ENCODE results near the gene LRCH1.

DNA sequence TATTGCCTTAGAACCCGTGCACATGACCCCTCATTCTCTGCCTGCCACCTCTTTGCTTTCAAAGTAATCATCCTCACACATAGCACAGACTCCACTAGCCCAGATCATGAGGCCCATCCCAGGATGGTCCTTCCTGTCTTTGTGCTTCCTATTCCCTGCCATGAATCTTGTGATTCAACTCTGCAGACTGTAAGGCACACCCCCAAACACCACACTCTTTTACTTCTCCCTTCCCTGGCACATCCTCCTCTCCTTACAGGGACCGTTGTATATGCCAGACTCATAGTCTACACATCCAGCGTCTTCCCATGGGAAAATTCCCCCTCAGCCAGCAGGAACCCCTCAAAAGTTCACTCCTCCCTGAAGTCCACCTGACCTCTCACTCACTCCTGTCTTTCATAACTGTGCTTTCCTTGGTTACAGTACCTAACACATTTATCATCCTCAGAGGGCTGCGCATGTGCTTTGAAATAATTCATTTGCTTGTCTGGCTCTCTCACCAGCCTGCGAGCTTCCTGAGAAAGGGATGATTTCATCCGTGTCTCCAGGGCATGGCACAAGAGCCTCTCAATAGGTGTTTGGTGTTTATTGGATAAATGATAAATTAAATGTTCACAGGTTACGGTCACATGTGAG lies 26.8 kb upstream of the LRCH1 start:
- TF ChIP-seq, protein P1, sequence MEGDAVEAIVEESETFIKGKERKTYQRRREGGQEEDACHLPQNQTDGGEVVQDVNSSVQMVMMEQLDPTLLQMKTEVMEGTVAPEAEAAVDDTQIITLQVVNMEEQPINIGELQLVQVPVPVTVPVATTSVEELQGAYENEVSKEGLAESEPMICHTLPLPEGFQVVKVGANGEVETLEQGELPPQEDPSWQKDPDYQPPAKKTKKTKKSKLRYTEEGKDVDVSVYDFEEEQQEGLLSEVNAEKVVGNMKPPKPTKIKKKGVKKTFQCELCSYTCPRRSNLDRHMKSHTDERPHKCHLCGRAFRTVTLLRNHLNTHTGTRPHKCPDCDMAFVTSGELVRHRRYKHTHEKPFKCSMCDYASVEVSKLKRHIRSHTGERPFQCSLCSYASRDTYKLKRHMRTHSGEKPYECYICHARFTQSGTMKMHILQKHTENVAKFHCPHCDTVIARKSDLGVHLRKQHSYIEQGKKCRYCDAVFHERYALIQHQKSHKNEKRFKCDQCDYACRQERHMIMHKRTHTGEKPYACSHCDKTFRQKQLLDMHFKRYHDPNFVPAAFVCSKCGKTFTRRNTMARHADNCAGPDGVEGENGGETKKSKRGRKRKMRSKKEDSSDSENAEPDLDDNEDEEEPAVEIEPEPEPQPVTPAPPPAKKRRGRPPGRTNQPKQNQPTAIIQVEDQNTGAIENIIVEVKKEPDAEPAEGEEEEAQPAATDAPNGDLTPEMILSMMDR (IDR thresholded peaks at IDR 0.05): no peak
- no peak for TF ChIP-seq POLR2A (IDR thresholded peaks at IDR 0.05)
- no peak for TF ChIP-seq POLR2AphosphoS5 (IDR thresholded peaks at IDR 0.05)

All from transverse colon (tissue), 4 donors.